Dedifferentiated amniotic fluid mesenchymal stem cell (primary cell): ENCODE data around the gene CARD9.

Experiments
- DNase-seq: peaks from one replicate; pipeline ENCODE4 v3.0.0-alpha.2; 2016; ENCODE audit errors: extremely low spot score

CARD9 gene

DNA sequence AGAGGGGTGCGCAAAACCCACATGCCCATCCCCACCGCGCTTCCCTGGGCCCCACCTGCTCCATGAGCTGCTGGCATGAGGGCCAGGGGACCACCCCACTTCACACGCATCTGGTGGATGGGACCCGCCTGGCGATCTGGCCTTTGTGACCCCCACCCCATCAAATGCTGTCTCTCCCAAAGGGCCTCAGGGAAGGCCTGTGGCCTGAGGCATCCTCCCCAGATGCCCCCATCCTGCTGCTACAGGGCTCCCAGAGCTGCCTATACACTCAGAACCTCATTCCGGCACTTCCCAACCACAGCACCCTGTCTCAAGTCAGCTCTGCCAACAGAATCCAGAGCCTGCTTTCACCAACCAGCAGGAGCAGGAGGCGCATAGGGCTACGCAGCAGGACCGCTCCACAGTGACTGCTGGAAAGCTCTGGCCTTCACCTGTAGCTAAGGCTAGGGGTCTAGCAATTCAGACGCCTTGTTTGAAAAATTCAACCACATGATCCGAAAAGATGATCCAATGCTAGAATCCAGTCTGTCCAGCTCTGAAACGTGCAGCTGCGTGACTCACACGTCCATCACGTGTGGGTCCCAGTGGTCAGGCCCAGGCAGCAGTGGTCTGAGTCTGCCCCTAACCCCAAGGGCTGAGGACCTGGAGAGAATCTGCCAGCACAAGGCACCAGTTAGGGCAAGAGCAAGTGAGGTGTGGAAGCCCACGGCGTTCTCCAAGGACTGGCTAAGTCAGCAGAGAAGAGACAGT is 27.9 kb upstream of the CARD9 start:
- no peak for DNase-seq

DNA sequence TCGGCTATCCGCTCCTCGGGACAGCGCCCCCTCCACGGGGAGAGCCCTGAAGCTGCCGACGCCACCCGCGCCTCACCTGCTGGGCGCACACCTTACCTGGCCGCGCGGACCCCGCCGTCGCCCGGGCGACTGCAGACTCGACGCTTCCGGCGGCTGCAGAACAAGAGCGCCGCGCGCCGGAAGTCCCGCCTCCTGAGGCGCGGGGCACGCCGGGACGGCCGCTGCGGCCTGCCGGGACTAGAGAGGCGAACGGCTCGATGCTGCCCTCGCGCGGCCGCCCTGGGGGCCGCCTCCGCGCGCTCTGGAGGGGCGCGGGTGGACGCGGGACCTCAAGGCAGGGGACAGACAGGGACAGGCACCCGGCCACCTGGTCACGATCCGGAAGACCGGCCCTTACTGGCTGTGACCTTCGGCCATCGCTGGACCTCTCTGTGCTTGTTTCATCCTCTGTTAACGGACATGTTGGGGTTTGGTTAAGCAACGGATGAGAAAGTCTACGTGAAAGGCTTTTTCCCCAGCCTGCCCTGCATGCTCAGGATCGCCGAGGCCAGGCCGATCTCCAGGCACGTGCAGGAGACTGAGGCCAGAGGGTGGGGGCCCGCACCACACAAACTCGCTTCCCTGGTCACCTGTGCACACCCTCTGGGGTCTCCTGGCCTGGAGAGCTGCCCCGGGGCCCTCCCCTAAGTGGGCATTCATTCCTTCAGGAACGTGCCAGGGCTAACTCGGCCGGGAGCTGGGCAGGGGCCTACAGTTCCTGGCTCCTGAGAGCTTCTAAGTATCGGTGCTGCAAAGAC is 26.8 kb upstream of the CARD9 start, which contains the start of gene SNAPC4:
TSS of gene SNAPC4 (minus strand) at position 133 of the 797 bp plus-strand sequence. CDS start 1,742 bp downstream, outside the sequence.
- peak; percentile 75 for DNase-seq

DNA sequence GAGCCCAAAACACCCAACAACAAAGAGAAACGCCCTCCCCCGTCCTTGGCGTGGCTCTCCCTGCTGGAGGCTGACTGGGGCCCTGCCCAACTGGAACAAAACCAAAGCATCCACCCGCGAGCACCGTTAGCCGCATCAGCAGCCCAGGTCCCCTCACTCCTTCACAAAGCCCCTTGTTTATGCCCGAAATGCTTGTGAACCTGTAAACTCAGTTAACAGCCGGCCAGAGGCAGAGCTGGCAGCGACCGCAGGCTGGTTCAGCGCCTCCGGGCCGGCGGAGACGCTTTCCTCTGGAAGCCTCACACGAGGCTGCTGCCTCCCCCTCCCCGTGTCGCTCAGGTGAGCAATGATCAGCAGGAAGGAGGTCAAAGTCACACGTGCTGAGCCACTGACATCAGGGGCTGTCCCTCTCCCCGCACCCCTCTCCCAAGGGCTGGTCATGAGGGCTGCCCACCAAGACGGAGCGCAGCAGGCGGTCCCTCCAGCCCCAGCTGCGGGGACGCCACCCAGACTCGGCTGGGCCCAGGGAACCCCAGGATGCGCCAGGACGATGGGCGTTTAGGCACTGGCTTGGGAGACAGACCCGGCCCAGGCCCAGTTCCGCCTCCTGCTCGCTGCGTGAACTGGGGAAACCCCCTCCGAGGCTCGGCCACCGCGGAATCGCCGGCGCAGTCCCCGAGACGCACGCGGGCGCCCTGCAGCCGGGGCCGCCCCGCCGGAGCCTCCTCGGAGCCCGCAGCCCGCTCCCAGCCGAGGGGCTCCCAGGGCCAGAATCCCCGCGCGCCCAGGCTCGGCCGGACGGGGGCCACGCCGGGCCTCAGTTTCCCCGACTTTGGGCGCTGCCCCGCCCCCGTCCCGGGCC is 25.9 kb upstream of the CARD9 start:
- no peak for DNase-seq

DNA sequence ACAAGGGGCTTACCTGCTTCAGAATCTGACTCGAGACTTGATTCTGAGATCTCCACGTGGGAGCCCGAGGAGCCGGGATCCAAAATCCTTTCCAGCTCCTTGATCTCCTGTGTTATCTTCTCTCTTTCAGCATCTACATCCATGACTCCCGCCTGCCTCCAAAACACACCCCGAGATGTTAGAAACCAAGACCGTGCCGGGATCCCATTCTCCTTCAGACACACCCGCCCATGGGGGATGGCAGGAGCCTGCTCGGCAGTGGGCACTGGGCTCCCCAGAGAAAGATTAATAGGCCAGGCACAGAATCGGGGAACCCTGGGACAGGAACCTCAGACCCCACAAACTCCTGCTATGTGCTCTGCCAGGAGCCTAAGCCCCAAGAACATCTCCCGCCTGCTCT is 24.8 kb upstream of the CARD9 start:
- DNase-seq = no peak

DNA sequence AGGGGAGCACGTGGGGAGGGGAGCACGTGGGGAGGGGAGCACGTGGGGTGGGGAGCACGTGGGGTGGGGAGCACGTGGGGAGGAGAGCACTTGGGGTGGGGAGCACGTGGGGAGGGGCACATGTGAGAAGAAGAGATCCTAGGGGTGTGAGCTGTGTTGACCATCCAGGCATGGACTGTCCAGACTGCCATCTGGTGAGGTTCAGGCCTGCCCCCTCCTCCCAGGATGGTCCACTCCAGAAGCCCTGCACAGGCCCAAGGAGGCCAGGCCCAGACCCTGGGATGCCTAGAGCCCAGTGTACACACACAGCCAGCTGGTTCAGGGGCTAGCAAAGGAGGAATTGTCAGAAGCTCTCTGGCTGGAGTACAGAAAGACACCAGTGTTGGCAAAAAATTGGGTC is 24.2 kb upstream of the CARD9 start:
- no peak for DNase-seq

DNA sequence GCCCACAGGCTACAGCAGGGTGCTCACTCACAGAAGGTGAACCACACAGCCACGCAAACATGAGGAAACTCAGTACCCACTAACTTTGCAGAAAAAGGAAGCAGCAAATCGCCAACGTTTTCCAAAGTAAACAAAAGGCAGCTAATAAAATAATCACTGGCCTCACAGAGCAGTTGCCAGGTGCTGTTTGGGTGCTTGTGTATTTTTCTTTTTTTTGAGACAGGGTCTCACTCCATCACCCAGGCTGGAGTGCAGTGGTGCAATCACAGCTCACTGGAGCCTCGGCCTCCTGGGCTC is 22.7 kb upstream of the CARD9 start:
- DNase-seq = no peak

DNA sequence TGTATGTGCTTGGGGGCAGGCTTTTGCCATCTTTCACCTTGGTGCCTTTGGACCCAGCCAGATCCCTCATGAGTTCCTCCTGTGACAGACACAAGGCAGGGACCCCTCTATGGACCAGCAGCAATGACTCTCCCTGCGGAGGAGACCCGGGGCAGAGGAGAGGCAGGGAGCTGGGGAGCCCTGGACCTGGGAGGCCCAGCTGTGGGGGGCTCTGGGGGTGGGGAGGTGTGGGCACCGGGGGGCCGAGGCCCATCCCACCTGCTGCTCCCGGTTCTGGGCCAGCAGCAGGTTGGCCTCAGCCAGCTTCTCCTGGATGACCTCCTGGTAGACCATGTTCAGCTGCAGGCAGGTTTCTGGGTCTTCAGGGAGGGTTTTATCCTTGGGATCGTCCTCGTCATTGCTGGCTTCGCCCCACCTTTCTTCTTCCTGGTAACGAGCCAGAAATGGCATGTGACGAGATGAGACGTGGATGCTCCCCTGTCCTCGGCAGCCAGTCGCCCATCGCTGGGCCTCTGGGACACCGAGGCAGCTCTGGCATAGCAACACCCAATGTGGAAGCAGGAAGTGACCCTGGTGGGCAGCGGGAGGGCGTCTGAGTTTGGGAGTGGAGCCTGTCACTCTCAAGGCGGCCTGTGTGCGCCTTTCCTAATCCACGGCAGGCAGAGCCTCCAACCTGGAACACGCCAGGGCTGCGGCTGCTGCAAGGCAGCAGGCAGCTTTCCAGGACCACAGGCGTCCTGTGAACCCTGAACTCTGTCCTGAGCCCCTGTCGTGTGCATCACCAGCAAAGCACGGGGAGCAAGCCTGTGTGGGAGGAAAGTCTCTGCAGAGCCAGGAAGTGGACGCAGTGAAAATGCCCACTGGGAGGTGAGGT is 22.1 kb upstream of the CARD9 start:
- DNase-seq = no peak

DNA sequence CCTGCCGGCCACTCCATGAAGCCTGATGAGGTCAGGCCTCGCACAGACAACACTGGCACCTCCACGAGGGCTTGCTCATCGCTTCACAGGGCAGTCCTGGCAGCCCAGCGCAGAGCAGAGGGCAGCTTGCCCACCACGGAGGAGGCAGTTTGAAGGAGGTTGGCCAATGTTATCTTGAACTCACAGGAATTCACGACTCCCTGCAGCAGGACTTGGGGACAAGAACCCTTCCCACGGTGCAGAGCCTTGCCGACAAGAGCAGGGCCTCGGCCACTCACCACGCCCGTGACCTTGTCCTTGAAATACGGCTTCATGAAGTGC is 21.5 kb upstream of the CARD9 start:
- no peak for DNase-seq

DNA sequence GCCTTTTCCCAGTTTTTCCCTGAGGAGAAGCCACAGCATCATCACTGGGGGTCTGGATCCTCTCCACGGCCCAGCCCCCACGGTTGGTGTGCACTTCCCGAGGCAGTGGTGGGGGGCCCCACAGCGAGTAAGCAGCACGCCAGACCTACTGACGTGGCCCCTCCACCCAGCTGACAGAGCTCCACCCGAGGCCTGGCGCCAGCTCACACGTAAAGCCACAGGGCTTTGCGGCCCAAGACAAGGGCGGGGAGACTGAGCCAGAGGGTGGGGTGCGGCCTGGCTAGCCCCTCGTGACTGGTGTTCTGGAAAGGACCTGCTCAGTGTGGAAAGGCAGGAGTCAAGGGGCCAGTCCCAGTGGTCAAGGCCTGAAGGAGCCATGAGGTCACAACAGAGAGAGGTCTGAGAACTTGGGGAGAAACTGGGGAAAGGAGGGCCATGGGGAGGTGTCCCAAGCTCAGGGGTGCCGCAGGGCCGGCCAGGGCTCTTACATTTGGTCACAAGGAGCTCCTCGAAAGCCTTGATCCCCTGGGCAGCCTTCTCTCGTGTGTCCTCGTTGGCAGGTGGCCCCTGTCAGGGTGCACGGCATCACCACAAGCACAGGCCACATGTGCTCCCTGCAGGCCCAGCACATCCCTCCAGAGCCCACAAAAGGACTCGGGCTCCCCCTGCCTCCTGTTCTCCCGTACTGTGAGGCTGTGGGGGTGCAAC is 21.0 kb upstream of the CARD9 start:
- no peak for DNase-seq

DNA sequence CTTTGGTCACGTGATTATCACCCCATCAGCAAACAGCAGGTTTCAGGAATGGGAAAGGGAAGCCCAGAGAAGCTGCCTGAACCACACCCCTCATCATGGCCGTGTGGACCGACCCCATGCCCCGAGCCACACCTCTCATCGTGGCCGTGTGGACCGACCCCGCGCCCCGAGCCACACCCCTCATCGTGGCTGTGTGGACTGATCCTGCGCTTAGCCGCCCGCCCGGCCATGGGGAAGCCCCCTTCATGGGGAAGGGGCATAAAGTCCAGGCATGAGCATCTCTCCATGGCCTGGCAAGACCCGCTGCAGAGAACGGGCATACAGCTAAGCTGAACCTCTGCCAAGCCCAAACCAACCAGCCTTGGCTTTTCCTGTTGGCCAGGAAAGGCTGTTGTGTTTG is 20.1 kb upstream of the CARD9 start:
- no peak for DNase-seq

DNA sequence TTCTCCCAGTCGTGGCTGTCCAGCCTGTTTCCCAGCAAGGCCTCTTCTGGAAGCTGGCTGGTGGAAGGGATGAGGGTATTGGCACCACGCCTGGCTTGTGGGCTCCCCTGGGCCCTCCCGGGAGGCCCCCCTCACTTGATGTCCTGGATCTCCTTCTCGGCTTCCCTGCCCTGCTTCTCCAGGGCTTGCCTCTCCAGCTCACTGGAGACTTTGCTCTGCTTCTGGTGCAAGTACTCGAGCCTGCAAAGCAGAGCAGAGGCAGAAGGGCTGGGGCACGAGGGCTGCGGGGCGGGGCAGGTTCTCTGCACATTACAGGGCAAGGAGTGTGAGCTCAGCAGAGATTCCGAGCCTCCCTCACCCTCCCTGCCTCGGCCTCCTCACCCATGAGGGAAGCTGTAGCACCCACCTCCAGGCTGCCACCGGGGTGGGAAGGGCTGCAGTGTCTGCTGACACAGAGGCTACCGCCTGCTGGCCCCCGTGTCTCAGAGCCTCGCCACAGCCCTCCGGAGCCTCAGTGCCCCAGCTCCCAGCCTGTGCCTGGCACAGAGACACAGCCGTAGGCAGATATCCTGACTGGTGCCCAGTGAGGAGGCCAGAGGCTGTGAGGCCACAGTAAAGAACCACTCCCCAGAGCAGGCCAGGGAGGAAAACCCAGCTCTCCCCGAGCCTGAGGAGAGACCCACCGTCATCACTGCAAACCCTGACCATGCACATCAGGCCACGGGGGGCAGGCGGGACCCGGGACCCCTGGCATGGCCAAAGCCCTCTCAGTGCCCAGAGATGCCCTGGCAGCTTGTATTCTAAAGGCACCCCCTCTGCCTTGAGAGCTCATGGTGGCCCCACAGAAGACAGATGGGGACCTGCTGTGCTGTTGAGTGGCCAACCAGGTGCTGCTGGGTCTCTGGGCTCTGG is 19.3 kb upstream of the CARD9 start:
- no peak for DNase-seq

DNA sequence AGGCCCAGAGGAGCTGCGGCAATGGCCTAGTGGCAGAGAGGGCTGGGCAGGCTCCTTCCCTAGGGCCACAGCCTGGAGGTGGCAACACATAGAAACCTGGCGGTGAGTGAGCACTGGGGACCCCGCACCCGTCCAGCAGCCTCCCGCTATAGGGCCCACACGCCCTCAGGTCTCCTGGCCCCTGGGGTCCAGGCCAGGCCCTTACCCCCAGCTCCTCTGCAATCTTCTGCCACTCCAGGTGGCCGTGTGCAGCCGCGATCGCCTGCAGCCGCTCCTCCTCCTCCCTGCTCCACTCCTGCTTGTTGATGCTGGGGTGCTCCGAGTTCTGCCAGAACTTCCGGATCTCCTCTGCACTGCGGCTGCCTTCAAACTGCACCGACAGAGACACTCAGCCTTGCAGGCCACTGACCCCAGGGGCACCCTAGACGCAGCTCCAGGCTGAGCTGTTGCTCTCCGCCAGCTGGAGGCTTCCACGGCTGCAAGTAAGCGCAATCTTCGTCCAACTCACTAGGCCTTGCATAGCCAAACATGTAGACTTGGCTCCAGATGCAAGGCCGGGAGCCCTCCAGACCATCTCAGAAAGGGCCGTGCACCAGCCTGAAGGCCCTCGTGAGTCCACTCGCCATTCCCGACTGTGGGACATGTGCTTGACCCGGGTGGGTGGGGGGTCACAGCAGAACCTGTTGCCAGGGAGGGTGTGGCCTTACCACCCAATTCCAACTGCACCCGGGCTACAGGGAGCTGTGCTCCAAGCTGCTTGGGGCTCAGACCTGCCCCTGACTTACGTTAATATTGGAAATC is 18.5 kb upstream of the CARD9 start:
- DNase-seq = no peak

DNA sequence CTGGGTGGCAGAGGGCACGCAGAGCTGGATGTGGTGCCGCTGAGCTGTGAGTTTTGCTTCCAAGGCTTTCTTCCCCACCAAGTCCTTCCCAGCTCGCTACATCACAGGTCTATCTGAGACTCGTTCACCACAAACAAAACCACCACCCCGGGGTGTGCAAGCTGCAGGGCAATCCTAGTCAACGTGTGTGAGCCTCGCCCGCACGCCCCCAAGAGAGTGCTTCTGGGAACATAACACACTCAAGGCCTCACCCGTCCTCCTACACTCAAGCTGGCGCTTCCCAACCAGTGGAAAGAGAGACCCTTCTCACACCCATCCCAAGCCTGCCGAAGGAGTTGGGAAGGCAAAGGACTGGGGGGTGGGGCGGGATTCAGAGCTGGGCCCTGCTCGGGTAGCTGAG is 15.9 kb upstream of the CARD9 start:
- DNase-seq = no peak

DNA sequence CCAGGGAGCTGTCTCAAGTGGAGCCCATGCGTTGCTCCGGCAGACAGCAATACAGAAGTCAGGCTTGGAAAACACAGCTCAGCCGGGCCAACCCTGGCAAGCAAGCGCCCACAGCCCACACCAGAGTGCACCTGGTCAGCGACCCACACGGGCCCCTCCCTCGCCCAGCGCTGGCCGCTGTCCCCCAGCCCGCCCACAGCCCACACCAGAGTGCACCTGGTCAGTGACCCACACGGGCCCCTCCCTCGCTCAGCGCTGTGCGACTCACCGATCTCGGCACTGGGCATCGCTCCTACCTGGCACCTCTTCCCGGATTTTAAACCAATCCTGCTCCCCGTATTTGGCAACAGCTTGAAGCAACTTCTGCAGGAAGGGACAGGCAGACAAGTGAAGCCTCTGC is 13.7 kb upstream of the CARD9 start:
- no peak for DNase-seq

DNA sequence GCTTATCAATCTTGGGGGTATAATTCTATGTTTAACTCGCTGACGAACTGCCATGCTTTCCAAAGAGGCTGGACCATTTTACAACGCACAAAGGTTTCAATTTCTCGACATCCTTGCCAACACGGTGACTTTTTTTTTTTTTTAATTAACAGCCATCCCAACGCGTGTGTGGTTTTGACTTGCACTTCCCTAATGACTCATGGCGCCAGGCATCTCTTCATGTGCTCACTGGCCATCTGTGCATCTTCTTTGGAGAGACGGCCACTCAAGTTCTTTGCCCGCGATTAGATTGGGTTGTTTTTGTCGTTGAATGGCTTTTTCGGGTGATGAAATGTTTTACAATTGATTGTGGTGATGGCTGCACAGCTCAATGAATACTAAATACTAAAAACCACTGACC is 12.5 kb upstream of the CARD9 start:
- DNase-seq = no peak

DNA sequence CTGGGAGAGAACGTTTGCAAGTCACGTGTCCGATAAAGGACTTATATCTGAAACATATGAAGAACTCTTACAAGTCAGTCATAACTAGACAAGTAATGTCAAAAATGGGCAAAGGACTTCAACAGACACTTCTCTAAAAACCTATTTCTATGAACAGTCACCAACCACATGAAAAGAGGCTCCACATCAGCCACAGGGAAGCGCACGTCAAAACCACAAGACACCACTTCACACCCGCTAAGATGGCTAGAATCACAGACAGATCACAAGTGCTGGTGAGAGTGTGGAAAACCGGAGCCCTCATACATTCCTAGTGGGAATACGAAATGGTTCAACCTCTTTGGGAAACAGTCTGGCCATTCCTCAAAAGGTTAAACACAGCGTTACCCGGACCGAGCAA is 11.5 kb upstream of the CARD9 start:
- DNase-seq = no peak

DNA sequence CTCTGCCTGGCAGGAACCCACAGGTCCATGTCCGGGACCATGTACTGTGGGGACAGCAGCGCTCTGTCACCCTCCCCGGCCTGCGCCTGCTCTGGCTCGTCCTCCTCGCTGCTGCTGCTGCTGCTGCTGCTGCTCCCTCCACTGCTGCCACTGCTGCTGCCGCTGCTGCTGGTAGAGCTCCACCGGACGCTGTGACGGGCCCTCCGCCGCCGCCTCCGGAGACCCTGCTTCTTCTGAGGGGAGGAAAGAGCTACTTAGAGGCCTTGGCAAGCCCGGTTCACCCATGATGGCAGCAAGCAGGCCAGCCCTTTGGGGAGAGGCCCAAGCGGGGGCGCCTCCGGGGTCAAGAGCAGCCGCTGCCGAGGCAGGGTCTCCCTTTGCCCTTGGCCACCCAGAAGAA is 10.0 kb upstream of the CARD9 start:
- no peak for DNase-seq

DNA sequence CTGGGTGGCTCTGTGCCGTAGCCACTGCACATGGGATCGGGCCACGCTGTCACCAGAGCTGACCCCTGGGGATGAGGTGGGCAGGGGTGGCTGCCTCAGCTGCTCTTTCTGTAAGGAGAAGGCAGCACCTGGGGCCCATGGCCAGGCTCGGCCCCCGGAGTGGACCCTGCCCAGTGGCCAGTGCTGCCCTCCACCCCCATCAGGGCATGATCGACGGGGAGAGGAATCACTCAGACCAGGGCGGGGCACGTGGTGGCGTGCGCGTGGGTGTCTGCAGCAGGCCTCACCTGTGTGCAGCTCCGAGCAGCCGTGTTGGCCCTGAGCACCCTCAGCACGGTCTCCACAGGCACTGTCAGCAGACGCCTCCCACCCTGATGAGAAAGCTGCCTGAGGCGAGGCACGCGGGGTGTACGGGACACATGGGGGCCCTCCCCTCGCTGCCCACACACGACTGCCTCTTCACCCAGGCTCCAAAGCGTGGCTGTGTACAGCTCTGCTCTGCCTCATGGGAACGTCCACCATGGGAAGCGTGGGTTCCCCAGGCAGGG is 8.6 kb upstream of the CARD9 start:
- DNase-seq = no peak

DNA sequence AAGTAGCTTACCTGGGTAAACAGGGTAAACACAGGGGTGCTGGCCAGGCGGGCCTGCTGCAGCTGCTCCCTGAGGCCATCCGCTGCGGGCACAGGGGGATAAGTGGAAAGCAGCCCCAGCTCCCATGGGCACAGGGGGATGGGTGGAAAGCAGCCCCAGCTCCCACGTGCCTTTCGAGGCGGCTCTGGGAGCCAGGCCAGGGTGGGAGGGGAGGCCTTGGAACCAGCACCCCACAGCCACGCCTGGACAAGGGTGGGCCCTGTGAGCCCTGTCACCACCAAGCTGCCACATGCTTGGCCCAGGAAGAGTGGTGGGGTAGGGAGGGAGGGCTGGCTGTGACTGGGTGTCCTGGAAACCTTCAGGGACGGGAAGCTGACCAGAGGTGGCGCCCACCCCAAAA is 7.8 kb upstream of the CARD9 start:
- DNase-seq = no peak
